Esophagus muscularis mucosa (tissue), 3 donors: Measurements from ENCODE around the gene TRPM3.

ENCODE experiments used
- POLR2A ChIP-seq: fragments of 450-650 bp; IDR thresholded peaks from one replicate; pipeline ENCODE4 v1.6.1; 2017; ENCODE audit warnings: antibody characterized with exemption, moderate library complexity, mild to moderate bottlenecking, low read depth
- TF ChIP-seq, protein P1 (sequence below), 3 experiments: fragments of 200-600 bp in 2 of 3; fragments of 450-650 bp in 1 of 3; sonication (generic) in 2 of 3; IDR thresholded peaks; one replicate each; pipeline ENCODE4 v1.5.1; 2017 to 2019; ENCODE audit warnings: antibody characterized with exemption in 3 of 3, mild to moderate bottlenecking in 2 of 3, moderate library complexity in 1 of 3

DNA sequence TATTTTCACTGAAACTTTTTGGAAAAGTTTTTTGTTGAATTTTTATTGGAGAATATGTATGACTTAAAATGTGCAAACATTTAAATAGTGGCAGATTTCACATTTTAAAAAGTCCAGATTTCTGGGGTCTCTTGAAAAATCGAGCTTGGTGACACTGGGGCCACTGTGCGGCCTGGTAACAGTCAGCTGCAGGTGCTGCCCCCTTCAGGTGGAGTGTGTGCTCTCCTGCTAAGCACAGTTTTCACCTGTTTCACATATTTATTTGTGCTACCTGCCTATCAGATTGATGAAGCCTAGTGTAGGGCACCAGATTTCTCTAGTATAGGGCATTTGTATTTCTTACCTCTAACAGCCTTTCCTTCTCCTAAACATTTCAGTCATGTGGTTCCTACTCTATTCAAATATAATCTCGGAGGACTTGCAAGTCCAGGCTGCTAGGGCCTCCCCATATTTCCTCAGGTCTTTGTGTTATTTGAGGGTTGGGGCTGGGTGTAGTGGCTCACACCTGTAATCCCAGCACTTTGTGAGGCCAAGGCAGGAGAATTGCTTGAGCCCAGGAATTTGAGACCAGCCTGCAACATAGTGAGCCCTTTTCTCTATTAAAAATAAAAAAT lies 611.2 kb downstream of the TRPM3 start:
- TF ChIP-seq, protein P1, sequence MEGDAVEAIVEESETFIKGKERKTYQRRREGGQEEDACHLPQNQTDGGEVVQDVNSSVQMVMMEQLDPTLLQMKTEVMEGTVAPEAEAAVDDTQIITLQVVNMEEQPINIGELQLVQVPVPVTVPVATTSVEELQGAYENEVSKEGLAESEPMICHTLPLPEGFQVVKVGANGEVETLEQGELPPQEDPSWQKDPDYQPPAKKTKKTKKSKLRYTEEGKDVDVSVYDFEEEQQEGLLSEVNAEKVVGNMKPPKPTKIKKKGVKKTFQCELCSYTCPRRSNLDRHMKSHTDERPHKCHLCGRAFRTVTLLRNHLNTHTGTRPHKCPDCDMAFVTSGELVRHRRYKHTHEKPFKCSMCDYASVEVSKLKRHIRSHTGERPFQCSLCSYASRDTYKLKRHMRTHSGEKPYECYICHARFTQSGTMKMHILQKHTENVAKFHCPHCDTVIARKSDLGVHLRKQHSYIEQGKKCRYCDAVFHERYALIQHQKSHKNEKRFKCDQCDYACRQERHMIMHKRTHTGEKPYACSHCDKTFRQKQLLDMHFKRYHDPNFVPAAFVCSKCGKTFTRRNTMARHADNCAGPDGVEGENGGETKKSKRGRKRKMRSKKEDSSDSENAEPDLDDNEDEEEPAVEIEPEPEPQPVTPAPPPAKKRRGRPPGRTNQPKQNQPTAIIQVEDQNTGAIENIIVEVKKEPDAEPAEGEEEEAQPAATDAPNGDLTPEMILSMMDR (IDR thresholded peaks at IDR 0.05), result peak; percentile 46 to 61 (median 48)
- TF ChIP-seq POLR2A, result no peak
